Liver (tissue), 9 donors: ENCODE data around the gene PALD1. TPM values are rescaled to one million over a fixed set of nuclear protein-coding genes. Genes with fewer than 3 reads are reported as not detected.

Source experiments
- DNase-seq: peaks from one replicate; pipeline ENCODE4 v3.0.0-alpha.2; 2017; ENCODE audit warnings: low spot score
- H3K27ac ChIP-seq, 2 donors: one replicate each; pipeline ENCODE4 v1.7.0; 2013; ENCODE audit warnings: inconsistent platforms in 2 of 2, low read length in 2 of 2, control low read depth in 1 of 2, low read depth in 1 of 2, mild to moderate bottlenecking in 1 of 2
- H3K27me3 ChIP-seq, 4 donors: one replicate each; pipeline versions ENCODE4 v1.6.1 to v1.7.0; 2013; ENCODE audit warnings: low read length in 3 of 4, inconsistent platforms in 1 of 4, mild to moderate bottlenecking in 1 of 4, moderate library complexity in 1 of 4; ENCODE audit not compliant: control insufficient read depth in 4 of 4, insufficient read depth in 4 of 4
- H3K36me3 ChIP-seq, 4 donors: one replicate each; pipeline versions ENCODE4 v1.6.1 to v1.7.0; 2013; ENCODE audit warnings: low read length in 3 of 4, mild to moderate bottlenecking in 3 of 4, low read depth in 1 of 4, moderate library complexity in 1 of 4; ENCODE audit not compliant: control insufficient read depth in 4 of 4, insufficient read depth in 3 of 4
- H3K4me1 ChIP-seq, 4 donors: one replicate each; pipeline versions ENCODE4 v1.6.1 to v1.7.0; 2013; ENCODE audit warnings: low read length in 3 of 4, mild to moderate bottlenecking in 3 of 4, moderate library complexity in 1 of 4; ENCODE audit not compliant: control insufficient read depth in 4 of 4, insufficient read depth in 4 of 4
- H3K4me3 ChIP-seq, 3 donors: one replicate each; pipeline versions ENCODE4 v1.6.1 to v1.7.0; 2013; ENCODE audit warnings: low read length in 3 of 3, control low read depth in 1 of 3, low read depth in 1 of 3, mild to moderate bottlenecking in 1 of 3
- H3K9ac ChIP-seq, 2 donors: one replicate each; pipeline ENCODE4 v1.7.0; 2013; ENCODE audit warnings: low read length in 2 of 2, mild to moderate bottlenecking in 2 of 2, moderate library complexity in 2 of 2, control low read depth in 1 of 2, low read depth in 1 of 2
- H3K9me3 ChIP-seq, 4 donors: one replicate each; pipeline versions ENCODE4 v1.6.1 to v1.7.0; 2013; ENCODE audit warnings: low read length in 3 of 4; ENCODE audit not compliant: control insufficient read depth in 4 of 4
- EGR1 ChIP-seq, 2 donors: IDR thresholded peaks; 2 replicates each; pipeline ENCODE4 v1.6.1; 2016 to 2018; ENCODE audit warnings: antibody characterized with exemption in 2 of 2, low read depth in 2 of 2
- FOXA1 ChIP-seq: IDR thresholded peaks from 2 replicates; pipeline ENCODE4 v1.6.1; 2016; ENCODE audit warnings: antibody characterized with exemption
- FOXA2 ChIP-seq: IDR thresholded peaks from 2 replicates; pipeline ENCODE4 v1.6.1; 2016; ENCODE audit warnings: antibody characterized with exemption
- GABPA ChIP-seq, 2 donors: IDR thresholded peaks in 1 of 2; conservative IDR thresholded peaks in 1 of 2; 2 replicates each; pipeline ENCODE4 v1.6.1; 2016; ENCODE audit warnings: antibody characterized with exemption in 2 of 2, mild to moderate bottlenecking in 1 of 2, moderate library complexity in 1 of 2
- HNF4A ChIP-seq, 2 donors: conservative IDR thresholded peaks; 2 replicates each; pipeline ENCODE4 v1.6.1; 2016; ENCODE audit warnings: antibody characterized with exemption in 2 of 2, mild to moderate bottlenecking in 2 of 2
- HNF4G ChIP-seq: IDR thresholded peaks from 2 replicates; pipeline ENCODE4 v1.6.1; 2016; ENCODE audit warnings: antibody characterized with exemption
- JUND ChIP-seq, 2 donors: IDR thresholded peaks; 2 replicates each; pipeline ENCODE4 v1.6.1; 2016; ENCODE audit warnings: antibody characterized with exemption in 2 of 2
- NR2F2 ChIP-seq: IDR thresholded peaks from 2 replicates; pipeline ENCODE4 v1.6.1; 2016; ENCODE audit warnings: antibody characterized with exemption
- RAD21 ChIP-seq, 2 donors: IDR thresholded peaks; 2 replicates each; pipeline ENCODE4 v1.6.1; 2016; ENCODE audit warnings: antibody characterized with exemption in 2 of 2, mild to moderate bottlenecking in 2 of 2
- RXRA ChIP-seq, 2 donors: IDR thresholded peaks; 2 replicates each; pipeline ENCODE4 v1.6.1; 2017 to 2018; ENCODE audit warnings: antibody characterized with exemption in 2 of 2, mild to moderate bottlenecking in 1 of 2
- SP1 ChIP-seq: IDR thresholded peaks from 2 replicates; pipeline ENCODE4 v1.6.1; 2018; ENCODE audit warnings: antibody characterized with exemption, mild to moderate bottlenecking
- TAF1 ChIP-seq: conservative IDR thresholded peaks from 2 replicates; pipeline ENCODE4 v1.6.1; 2016; ENCODE audit warnings: antibody characterized with exemption, mild to moderate bottlenecking
- YY1 ChIP-seq: IDR thresholded peaks from 2 replicates; pipeline ENCODE4 v1.6.1; 2016; ENCODE audit warnings: antibody characterized with exemption, mild to moderate bottlenecking
- ZBTB33 ChIP-seq: IDR thresholded peaks from 2 replicates; pipeline ENCODE4 v1.6.1; 2016; ENCODE audit warnings: antibody characterized with exemption
- WGBS: extraction: QIAGEN DNeasy Blood & Tissue Kit; methylation state at CpG from one replicate; pipeline ENCODE4 v1.1.7; 2013; 5-methylcytosine and 5-hydroxymethylcytosine counted together
- polyA plus RNA-seq, 2 donors: library from polyadenylated mRNA; stranded (reverse) in 1 of 2; unstranded in 1 of 2; fragments of 200-250 nt in 1 of 2; fragments of >200 nt in 1 of 2; fragmentation: Nextera tagmentation in 1 of 2; extraction: Ambion mirVana in 1 of 2; gene quantifications; one replicate each; pipeline versions ENCODE4 v1.2.1 to v1.2.3, GENCODE V29; 2013 to 2015
- total RNA-seq, 2 donors: library from RNA; depleted of rRNA; stranded (reverse); fragments of >200 nt; gene quantifications; one replicate each; pipeline ENCODE4 v1.2.3, GENCODE V29; 2014
- TF ChIP-seq, protein P1 (sequence below): IDR thresholded peaks from 2 replicates; pipeline ENCODE4 v1.6.1; 2016; ENCODE audit warnings: antibody characterized with exemption, mild to moderate bottlenecking
- TF ChIP-seq, protein P2 (sequence below): IDR thresholded peaks from 2 replicates; pipeline ENCODE4 v1.6.1; 2016; ENCODE audit warnings: antibody characterized with exemption
- donor health status: healthy.
- donor health status: healthy.
- donor health status: healthy.
- donor health status: healthy.
- donor health status: healthy.

PALD1 gene
- total and polyA plus RNA-seq, 4 donors: 0.72 to 4.2 (median 1.4) TPM

- H3K9me3 ChIP-seq: no peaks in the 10 kb centered on the region
- no peak overlapping the region for H3K27ac ChIP-seq
- 63% methylated on average over 7 of the region's 7 CpGs for WGBS
- H3K27me3 ChIP-seq: no peaks in the 10 kb centered on the region
- no peak for DNase-seq
- H3K36me3 ChIP-seq: no peaks in the 10 kb centered on the region
- H3K4me3 ChIP-seq: no peak overlapping the region
- TF ChIP-seq SP1 (no peak), YY1 (no peak)
- H3K9ac ChIP-seq: no peak overlapping the region
- H3K4me1 ChIP-seq: peaks cover 0 to 23% (median 4%) of the 10 kb centered on the region in 4 donors
Observed at GRCh38 chr10:70476249-70477035, 2.1 kb upstream of the PALD1 start.

DNA sequence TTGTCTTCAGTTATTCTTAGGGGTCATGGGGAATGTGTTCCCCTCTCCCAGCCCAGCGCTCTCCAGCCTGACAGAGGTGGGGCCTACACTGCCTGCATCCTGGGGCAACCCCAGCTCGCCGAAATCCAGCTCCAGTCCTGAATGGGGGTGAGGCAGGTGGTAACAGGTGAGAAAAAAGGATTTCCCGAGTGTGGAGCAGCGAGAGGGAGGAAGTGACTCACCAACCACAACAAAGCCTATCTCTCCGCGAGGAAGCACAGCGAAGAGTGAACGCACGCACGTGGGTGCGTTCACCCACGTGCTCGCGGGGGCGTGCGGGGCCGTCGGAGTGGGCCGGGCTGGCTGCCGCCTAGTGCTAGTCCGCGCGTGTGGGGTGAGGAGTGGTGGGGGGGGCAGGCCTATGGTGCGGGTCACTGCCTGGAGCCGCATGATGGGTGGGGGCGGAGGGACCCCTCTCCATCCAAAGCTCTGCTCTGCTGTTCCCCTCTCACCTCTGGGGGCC is 855 bp upstream of the PALD1 start:
- peaks cover 0 to 26% (median 4%) of the 10 kb centered on the region in 4 donors for H3K4me1 ChIP-seq
- 15% methylated on average over 27 of the region's 27 CpGs for WGBS

DNA sequence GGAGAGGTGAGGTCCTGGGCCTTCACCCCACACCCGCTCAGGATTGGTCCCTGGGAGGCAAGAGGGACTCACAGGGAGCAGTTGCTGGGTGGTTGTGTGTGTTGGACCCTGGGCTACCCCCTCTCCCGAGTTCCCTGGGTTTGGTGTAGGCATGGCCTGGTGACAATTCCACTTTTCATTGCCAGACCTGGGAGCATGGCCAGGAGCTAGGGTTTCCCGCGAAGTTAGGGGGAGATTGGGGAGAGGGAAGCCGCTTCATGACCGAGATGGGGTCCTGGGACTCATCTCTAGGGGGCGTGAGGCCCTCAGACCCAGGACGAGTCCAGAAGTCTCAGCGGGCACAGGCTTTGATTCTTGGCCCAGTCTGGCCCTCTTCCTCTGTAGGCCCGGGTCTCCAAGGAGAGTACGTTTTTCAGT is 606 bp downstream of the PALD1 start:
- peaks cover 0 to 28% (median 4%) of the 10 kb centered on the region in 4 donors for H3K4me1 ChIP-seq
- H3K9me3 ChIP-seq: no peaks in the 10 kb centered on the region
- WGBS: 40% methylated on average over 11 of the region's 11 CpGs
- H3K27ac ChIP-seq: peak overlapping the region; percentile 2 to 58
- DNase-seq: no peak
- H3K36me3 ChIP-seq: no peaks in the 10 kb centered on the region
- H3K27me3 ChIP-seq: no peaks in the 10 kb centered on the region
- TF ChIP-seq EGR1 (IDR thresholded peaks at IDR 0.05; ENCODE audit: low read depth in 2 of 2) (no peak), GABPA (IDR thresholded peaks at IDR 0.05 in 1 of 2, conservative IDR thresholded peaks at IDR 0.05 in 1 of 2) (no peak), FOXA1 (no peak), YY1 (no peak), HNF4G (no peak), FOXA2 (no peak), RAD21 (IDR thresholded peaks at IDR 0.05) (no peak), ZBTB33 (no peak), HNF4A (conservative IDR thresholded peaks at IDR 0.05) (no peak), RXRA (IDR thresholded peaks at IDR 0.05) (no peak), NR2F2 (no peak), TAF1 (no peak), JUND (IDR thresholded peaks at IDR 0.05) (no peak)
- TF ChIP-seq, protein P1, sequence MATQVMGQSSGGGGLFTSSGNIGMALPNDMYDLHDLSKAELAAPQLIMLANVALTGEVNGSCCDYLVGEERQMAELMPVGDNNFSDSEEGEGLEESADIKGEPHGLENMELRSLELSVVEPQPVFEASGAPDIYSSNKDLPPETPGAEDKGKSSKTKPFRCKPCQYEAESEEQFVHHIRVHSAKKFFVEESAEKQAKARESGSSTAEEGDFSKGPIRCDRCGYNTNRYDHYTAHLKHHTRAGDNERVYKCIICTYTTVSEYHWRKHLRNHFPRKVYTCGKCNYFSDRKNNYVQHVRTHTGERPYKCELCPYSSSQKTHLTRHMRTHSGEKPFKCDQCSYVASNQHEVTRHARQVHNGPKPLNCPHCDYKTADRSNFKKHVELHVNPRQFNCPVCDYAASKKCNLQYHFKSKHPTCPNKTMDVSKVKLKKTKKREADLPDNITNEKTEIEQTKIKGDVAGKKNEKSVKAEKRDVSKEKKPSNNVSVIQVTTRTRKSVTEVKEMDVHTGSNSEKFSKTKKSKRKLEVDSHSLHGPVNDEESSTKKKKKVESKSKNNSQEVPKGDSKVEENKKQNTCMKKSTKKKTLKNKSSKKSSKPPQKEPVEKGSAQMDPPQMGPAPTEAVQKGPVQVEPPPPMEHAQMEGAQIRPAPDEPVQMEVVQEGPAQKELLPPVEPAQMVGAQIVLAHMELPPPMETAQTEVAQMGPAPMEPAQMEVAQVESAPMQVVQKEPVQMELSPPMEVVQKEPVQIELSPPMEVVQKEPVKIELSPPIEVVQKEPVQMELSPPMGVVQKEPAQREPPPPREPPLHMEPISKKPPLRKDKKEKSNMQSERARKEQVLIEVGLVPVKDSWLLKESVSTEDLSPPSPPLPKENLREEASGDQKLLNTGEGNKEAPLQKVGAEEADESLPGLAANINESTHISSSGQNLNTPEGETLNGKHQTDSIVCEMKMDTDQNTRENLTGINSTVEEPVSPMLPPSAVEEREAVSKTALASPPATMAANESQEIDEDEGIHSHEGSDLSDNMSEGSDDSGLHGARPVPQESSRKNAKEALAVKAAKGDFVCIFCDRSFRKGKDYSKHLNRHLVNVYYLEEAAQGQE: no peak
- TF ChIP-seq, protein P2, sequence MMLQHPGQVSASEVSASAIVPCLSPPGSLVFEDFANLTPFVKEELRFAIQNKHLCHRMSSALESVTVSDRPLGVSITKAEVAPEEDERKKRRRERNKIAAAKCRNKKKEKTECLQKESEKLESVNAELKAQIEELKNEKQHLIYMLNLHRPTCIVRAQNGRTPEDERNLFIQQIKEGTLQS: no peak
- H3K4me3 ChIP-seq: peak overlapping the region in 2 of 3 donors; percentile 51 to 52
- no peak overlapping the region for H3K9ac ChIP-seq

More for the DNA sequence above, 855 bp upstream of the PALD1 start:
- no peaks in the 10 kb centered on the region for H3K27me3 ChIP-seq
- DNase-seq: no peak
- no peaks in the 10 kb centered on the region for H3K9me3 ChIP-seq
- H3K4me3 ChIP-seq: no peak overlapping the region
- peak overlapping the region; percentile 25 to 54 for H3K27ac ChIP-seq
- no peaks in the 10 kb centered on the region for H3K36me3 ChIP-seq
- no peak overlapping the region for H3K9ac ChIP-seq
- TF ChIP-seq, protein P2: no peak
